ENCODE measurements around the gene DIAPH2.

Gene DIAPH2

GRCh38 chrX:96909291-96909690 is 224.6 kb downstream of the DIAPH2 start:
- no peak for DNase-seq (ENCODE audit: low spot score)

DNA sequence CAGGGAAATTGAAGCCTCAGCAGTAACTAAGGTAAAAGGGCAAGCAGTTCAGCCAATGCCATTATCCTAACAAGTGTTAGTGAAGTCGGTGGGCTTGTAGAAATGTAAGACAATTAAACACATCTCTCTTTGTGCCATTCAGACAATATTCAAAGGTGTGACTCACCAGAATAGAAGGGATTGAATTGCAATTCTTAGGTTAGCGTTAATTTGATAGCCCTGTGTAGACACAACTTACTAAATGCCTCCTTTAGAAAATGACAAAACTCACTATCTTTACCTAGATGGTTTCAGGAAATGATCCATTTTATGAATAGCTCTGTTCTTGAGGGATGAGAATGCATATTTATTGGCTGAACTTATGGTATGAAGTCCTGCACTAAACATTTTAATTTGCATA is 234.2 kb downstream of the DIAPH2 start:
- TF ChIP-seq, protein P1, sequence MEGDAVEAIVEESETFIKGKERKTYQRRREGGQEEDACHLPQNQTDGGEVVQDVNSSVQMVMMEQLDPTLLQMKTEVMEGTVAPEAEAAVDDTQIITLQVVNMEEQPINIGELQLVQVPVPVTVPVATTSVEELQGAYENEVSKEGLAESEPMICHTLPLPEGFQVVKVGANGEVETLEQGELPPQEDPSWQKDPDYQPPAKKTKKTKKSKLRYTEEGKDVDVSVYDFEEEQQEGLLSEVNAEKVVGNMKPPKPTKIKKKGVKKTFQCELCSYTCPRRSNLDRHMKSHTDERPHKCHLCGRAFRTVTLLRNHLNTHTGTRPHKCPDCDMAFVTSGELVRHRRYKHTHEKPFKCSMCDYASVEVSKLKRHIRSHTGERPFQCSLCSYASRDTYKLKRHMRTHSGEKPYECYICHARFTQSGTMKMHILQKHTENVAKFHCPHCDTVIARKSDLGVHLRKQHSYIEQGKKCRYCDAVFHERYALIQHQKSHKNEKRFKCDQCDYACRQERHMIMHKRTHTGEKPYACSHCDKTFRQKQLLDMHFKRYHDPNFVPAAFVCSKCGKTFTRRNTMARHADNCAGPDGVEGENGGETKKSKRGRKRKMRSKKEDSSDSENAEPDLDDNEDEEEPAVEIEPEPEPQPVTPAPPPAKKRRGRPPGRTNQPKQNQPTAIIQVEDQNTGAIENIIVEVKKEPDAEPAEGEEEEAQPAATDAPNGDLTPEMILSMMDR (IDR thresholded peaks at IDR 0.05; ENCODE audit: extremely low read depth, missing control alignments), result no peak
- DNase-seq (ENCODE audit: low spot score), result no peak

More at GRCh38 chrX:96909291-96909690, 224.6 kb downstream of the DIAPH2 start:
- TF ChIP-seq, protein P1 (IDR thresholded peaks at IDR 0.05; ENCODE audit: extremely low read depth, missing control alignments), result no peak

DNA sequence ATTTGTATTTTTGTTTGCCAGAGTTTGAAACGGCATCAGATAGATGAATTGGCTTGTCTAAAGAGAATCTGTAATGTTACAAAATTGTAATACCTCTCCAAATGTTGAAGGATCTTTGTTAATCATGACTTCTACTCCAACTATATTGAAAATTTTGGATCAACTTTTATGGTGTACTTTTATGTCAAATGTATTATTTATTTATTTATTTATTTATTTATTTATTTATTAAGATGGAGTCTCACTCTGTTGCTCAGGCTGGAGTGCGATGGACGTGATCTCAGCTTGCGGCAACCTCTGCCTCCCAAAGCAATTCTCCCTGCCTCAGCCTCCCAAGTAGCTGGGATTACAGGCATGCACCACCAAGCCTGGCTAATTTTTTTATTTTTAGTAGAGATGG is 235.0 kb downstream of the DIAPH2 start:
- TF ChIP-seq, protein P1 (IDR thresholded peaks at IDR 0.05; ENCODE audit: extremely low read depth, missing control alignments), result no peak
- DNase-seq (ENCODE audit: low spot score), result no peak

DNA sequence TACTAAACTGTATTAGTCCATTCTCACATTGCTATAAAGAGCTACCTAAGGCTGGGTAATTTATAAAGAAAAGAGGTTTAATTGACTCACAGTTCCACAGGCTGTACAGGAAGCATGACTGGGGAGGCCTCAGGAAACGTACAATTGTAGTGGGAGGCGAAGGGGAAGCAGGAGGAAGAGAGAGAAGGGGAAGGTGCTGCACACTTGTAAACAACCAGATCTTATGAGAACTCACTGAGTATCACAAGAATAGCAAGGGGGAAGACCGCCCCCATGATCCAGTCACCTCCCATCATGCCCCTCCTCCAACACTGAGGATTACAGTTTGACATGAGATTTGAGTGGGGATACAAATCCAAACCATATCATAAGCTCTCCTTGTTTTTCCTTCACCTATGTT is 239.9 kb downstream of the DIAPH2 start:
- no peak for DNase-seq (ENCODE audit: low spot score)
- TF ChIP-seq, protein P1 (IDR thresholded peaks at IDR 0.05; ENCODE audit: extremely low read depth, missing control alignments), result no peak

DNA sequence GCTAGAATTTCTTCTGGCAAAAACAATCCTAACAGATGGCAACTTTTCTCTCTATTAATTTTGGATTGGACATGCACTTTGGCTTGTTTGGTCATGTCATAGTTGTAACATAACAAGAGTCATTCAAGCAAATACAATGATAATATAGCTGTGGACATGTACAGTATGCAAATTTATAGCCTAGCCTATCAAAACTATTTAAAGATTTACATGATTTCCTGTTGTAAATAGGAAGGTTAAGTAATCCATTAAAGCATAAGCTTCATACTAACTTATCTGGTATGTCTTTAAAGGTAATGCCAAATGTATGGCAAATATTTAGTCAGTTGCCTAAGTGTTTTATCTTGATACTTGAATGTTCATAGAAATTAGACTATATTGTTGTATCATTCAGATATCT is 244.4 kb downstream of the DIAPH2 start:
- TF ChIP-seq, protein P1 (IDR thresholded peaks at IDR 0.05; ENCODE audit: extremely low read depth, missing control alignments), result no peak

DNA sequence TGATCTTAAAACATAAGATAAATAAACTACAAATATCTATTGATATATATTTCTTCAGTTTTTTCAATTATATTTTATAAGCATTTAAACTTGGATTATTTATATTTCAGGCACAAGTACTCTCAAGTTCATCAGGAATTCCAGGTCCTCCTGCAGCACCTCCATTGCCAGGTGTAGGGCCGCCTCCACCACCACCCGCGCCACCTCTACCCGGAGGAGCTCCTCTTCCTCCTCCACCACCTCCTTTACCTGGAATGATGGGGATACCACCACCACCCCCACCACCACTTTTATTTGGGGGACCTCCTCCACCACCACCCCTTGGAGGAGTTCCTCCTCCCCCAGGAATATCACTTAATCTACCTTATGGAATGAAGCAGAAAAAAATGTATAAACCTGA is 273.1 kb downstream of the DIAPH2 start:
- TF ChIP-seq, protein P1 (IDR thresholded peaks at IDR 0.05; ENCODE audit: extremely low read depth, missing control alignments), result no peak
- no peak for DNase-seq (ENCODE audit: low spot score)

More for the DNA sequence above, 244.4 kb downstream of the DIAPH2 start:
- no peak for DNase-seq (ENCODE audit: low spot score)

- DNase-seq (ENCODE audit: low spot score), result no peak
- TF ChIP-seq, protein P1 (IDR thresholded peaks at IDR 0.05; ENCODE audit: extremely low read depth, missing control alignments), result no peak
Observed at GRCh38 chrX:96971812-96972211, 287.2 kb downstream of the DIAPH2 start.

Measured in GM20000 (cell line).